ENCODE results near the gene ZMYM5. TPM values are rescaled to one million over a fixed set of nuclear protein-coding genes. Genes with fewer than 3 reads are reported as not detected.

The ZMYM5 gene
- total RNA-seq (1 to 10 TPM; 6.9 to 8.1 TPM), polyA plus RNA-seq (1 to 10 TPM; 2.6 to 4.9 TPM)

DNA sequence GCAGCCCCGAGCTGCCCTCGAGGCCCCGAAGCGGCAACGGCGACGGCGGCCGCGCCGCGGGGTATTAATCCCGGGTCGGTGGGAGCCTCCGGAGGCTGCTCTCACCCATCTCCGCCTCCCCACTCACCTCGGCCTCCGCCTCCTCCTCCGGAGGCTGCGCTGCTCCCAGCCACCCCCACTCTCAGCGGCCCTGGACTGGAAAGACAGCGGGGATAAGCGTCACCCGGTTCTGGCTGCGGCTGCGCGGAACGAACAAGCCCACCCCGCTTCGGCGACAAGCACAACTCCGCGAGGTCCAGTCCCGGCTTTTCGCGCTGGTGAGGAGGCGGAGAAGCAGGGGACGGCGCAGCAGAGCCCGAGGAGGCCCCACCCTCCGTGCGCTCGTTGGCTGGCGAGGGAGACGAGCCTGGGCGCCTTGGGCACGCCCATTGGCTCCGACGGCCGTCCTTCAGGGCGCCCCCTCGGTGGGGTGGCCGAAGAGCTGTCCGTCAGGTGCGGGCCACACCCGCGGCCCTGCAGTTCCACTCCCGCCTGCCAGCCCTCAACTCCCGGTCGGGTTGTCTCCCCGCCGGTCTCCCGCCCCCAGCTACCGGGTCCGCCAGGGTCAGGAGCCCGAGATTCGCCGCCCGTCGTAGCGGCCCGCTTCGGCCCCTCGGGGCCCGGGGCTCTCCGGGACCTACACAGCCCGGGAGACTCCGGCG, at the start of gene ZMYM5:
TSS of gene ZMYM5 (minus strand) at position 327 of the 701 bp plus-strand sequence. CDS start 11,469 bp downstream, outside the sequence.
- H3K4me1 ChIP-seq (ENCODE audit: control insufficient read depth in 4 of 4, insufficient read depth in 4 of 4, low read length in 3 of 4), result peaks cover 6 to 14% (median 9%) of the 10 kb centered on the region in 4 donors
- peak within 1 kb of the TSS; percentile 67 to 81 for H3K9ac ChIP-seq (ENCODE audit: low read depth in 1 of 2, low read length in 2 of 2)
- peak; percentile 96 for DNase-seq (ENCODE audit: low spot score)
- H3K4me3 ChIP-seq (ENCODE audit: low read depth in 1 of 3, low read length in 3 of 3), result peak within 1 kb of the TSS; percentile 85 to 93 (median 91)
- H3K36me3 ChIP-seq (ENCODE audit: control insufficient read depth in 4 of 4, insufficient read depth in 3 of 4, low read depth in 1 of 4, low read length in 3 of 4), result no peaks in the 10 kb centered on the region
- TF ChIP-seq SP1 (IDR thresholded peaks at IDR 0.05), result peak; percentile 96
- no peak for TF ChIP-seq RXRA (IDR thresholded peaks at IDR 0.05)
- TF ChIP-seq GABPA (IDR thresholded peaks at IDR 0.05 in 1 of 2, conservative IDR thresholded peaks at IDR 0.05 in 1 of 2), result no peak
- peak; percentile 91 for TF ChIP-seq TAF1 (conservative IDR thresholded peaks at IDR 0.05)
- no peak for TF ChIP-seq FOXA2 (IDR thresholded peaks at IDR 0.05)
- TF ChIP-seq CTCF (IDR thresholded peaks at IDR 0.05; ENCODE audit: low read depth, low read length, missing input control), result peak; percentile 7
- TF ChIP-seq, protein P1, sequence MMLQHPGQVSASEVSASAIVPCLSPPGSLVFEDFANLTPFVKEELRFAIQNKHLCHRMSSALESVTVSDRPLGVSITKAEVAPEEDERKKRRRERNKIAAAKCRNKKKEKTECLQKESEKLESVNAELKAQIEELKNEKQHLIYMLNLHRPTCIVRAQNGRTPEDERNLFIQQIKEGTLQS (IDR thresholded peaks at IDR 0.05), result no peak
- peak; percentile 93 for TF ChIP-seq REST (IDR thresholded peaks at IDR 0.05)
- no peak for TF ChIP-seq JUND (IDR thresholded peaks at IDR 0.05)
- no peak for TF ChIP-seq ZBTB33 (IDR thresholded peaks at IDR 0.05)
- peak in 1 of 2 donors; percentile 24 for TF ChIP-seq RAD21 (IDR thresholded peaks at IDR 0.05)
- WGBS, result under 1% methylated on average over 79 of the region's 79 CpGs
- H3K27ac ChIP-seq (ENCODE audit: low read depth in 1 of 2, low read length in 2 of 2), result peak within 1 kb of the TSS; percentile 96
- H3K27me3 ChIP-seq (ENCODE audit: control insufficient read depth in 4 of 4, insufficient read depth in 4 of 4, low read length in 3 of 4), result no peaks in the 10 kb centered on the region
- no peaks in the 10 kb centered on the region for H3K9me3 ChIP-seq (ENCODE audit: control insufficient read depth in 4 of 4, low read length in 3 of 4)

DNA sequence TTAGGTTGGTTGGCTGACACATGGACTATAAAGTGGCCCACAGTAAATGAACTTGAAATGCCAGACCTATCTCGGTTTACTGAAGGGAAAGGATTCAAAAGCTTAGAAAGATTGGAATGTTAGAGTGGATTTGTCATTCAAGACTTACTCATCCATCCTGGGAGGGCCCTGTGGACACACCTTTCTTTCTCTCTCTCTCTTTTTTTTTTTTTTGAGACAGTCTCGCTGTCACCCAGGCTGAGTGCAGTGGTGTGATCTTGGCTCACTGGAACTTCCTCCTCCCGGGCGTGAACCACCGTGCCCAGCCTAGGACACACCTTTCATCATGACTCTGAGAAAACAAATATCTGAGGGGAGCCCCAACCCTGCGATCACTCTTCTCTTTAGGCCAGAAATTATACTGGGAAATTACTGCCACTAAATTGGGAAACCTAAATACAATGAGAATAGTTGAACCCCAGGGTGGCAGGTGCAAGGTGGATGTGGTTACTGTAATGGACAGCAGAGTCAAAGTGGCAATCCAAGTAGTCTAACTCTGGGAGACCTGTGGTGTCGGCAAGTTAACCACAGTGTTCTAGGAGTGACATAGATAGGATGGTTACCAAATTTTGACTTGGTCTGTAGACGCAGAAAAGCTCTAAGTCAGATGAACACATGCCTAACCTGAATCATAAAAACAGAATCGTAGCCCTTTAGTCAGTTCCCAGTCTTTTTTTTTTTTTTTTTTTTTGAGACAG, 47.1 kb upstream of the ZMYM5 start:
- 85% methylated on average over 9 of the region's 9 CpGs for WGBS
- TF ChIP-seq, protein P2, sequence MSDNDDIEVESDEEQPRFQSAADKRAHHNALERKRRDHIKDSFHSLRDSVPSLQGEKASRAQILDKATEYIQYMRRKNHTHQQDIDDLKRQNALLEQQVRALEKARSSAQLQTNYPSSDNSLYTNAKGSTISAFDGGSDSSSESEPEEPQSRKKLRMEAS (IDR thresholded peaks at IDR 0.05), result no peak
- TF ChIP-seq FOXA1 (IDR thresholded peaks at IDR 0.05), result no peak
- no peak for TF ChIP-seq TAF1 (conservative IDR thresholded peaks at IDR 0.05)
- TF ChIP-seq, protein P1 (IDR thresholded peaks at IDR 0.05), result no peak
- TF ChIP-seq HNF4A (conservative IDR thresholded peaks at IDR 0.05), result no peak
- no peak for TF ChIP-seq EGR1 (IDR thresholded peaks at IDR 0.05; ENCODE audit: low read depth in 2 of 2)
- no peak for TF ChIP-seq FOXA2 (IDR thresholded peaks at IDR 0.05)
- TF ChIP-seq CTCF (IDR thresholded peaks at IDR 0.05; ENCODE audit: low read depth, low read length, missing input control), result no peak
- TF ChIP-seq ZBTB33 (IDR thresholded peaks at IDR 0.05), result no peak

More for the DNA sequence above, 47.1 kb upstream of the ZMYM5 start:
- no peaks in the 10 kb centered on the region for H3K36me3 ChIP-seq (ENCODE audit: control insufficient read depth in 4 of 4, insufficient read depth in 3 of 4, low read depth in 1 of 4, low read length in 3 of 4)
- H3K27me3 ChIP-seq (ENCODE audit: control insufficient read depth in 4 of 4, insufficient read depth in 4 of 4, low read length in 3 of 4), result no peaks in the 10 kb centered on the region
- no peaks in the 10 kb centered on the region for H3K9me3 ChIP-seq (ENCODE audit: control insufficient read depth in 4 of 4, low read length in 3 of 4)
- H3K27ac ChIP-seq (ENCODE audit: low read depth in 1 of 2, low read length in 2 of 2), result no peak overlapping the region
- H3K9ac ChIP-seq (ENCODE audit: low read depth in 1 of 2, low read length in 2 of 2), result no peak overlapping the region
- no peak overlapping the region for H3K4me3 ChIP-seq (ENCODE audit: low read depth in 1 of 3, low read length in 3 of 3)
- no peak for DNase-seq (ENCODE audit: low spot score)
- H3K4me1 ChIP-seq (ENCODE audit: control insufficient read depth in 4 of 4, insufficient read depth in 4 of 4, low read length in 3 of 4), result no peaks in the 10 kb centered on the region
